ENCODE data around the gene PITX1.

Gene PITX1

GRCh38 chr5:135015942-135016341 is 18.1 kb downstream of the PITX1 start:
- H4K20me1 ChIP-seq (ENCODE audit: insufficient read depth, low read length), result no peaks in the 10 kb centered on the region
- no peak overlapping the region for H3K9ac ChIP-seq (ENCODE audit: low read length)
- no peak overlapping the region for H2AFZ ChIP-seq (ENCODE audit: low read depth, low read length)
- no peaks in the 10 kb centered on the region for H3K36me3 ChIP-seq (replicated peaks; ENCODE audit: low read depth, low read length)
- no peaks in the 10 kb centered on the region for H3K9me3 ChIP-seq (ENCODE audit: insufficient read depth, low read length)
- no peak overlapping the region for H3K27ac ChIP-seq (ENCODE audit: low read length)
- no peak overlapping the region for H3K4me3 ChIP-seq (ENCODE audit: low read length)
- H3K4me1 ChIP-seq (ENCODE audit: low read length), result no peaks in the 10 kb centered on the region
- TF ChIP-seq EZH2phosphoT487 (IDR thresholded peaks at IDR 0.05; ENCODE audit: low read depth), result no peak
- no peak for TF ChIP-seq CTCF (IDR thresholded peaks at IDR 0.05; ENCODE audit: low read depth, low read length)
- no peaks in the 10 kb centered on the region for H3K27me3 ChIP-seq (ENCODE audit: low read depth, low read length)
- H3K79me2 ChIP-seq (ENCODE audit: low read length), result no peaks in the 10 kb centered on the region
- no peak overlapping the region for H3K4me2 ChIP-seq (ENCODE audit: low read length)

- H3K27ac ChIP-seq (ENCODE audit: low read length), result no peak overlapping the region
- no peak overlapping the region for H3K9ac ChIP-seq (ENCODE audit: low read length)
- no peaks in the 10 kb centered on the region for H3K36me3 ChIP-seq (replicated peaks; ENCODE audit: low read depth, low read length)
- no peaks in the 10 kb centered on the region for H3K27me3 ChIP-seq (ENCODE audit: low read depth, low read length)
- no peak overlapping the region for H3K4me2 ChIP-seq (ENCODE audit: low read length)
- TF ChIP-seq EZH2phosphoT487 (IDR thresholded peaks at IDR 0.05; ENCODE audit: low read depth) (no peak), CTCF (IDR thresholded peaks at IDR 0.05; ENCODE audit: low read depth, low read length) (no peak)
- H3K4me3 ChIP-seq (ENCODE audit: low read length), result no peak overlapping the region
- no peaks in the 10 kb centered on the region for H3K9me3 ChIP-seq (ENCODE audit: insufficient read depth, low read length)
- H3K79me2 ChIP-seq (ENCODE audit: low read length), result no peaks in the 10 kb centered on the region
- H2AFZ ChIP-seq (ENCODE audit: low read depth, low read length), result no peak overlapping the region
- H4K20me1 ChIP-seq (ENCODE audit: insufficient read depth, low read length), result no peaks in the 10 kb centered on the region
- no peaks in the 10 kb centered on the region for H3K4me1 ChIP-seq (ENCODE audit: low read length)
Measured at GRCh38 chr5:135013947-135014570, 20.0 kb downstream of the PITX1 start.

- no peak overlapping the region for H3K4me3 ChIP-seq (ENCODE audit: low read length)
- no peaks in the 10 kb centered on the region for H3K4me1 ChIP-seq (ENCODE audit: low read length)
- no peaks in the 10 kb centered on the region for H3K9me3 ChIP-seq (ENCODE audit: insufficient read depth, low read length)
- no peak overlapping the region for H3K27ac ChIP-seq (ENCODE audit: low read length)
- no peaks in the 10 kb centered on the region for H4K20me1 ChIP-seq (ENCODE audit: insufficient read depth, low read length)
- no peak overlapping the region for H3K4me2 ChIP-seq (ENCODE audit: low read length)
- no peaks in the 10 kb centered on the region for H3K36me3 ChIP-seq (replicated peaks; ENCODE audit: low read depth, low read length)
- H3K9ac ChIP-seq (ENCODE audit: low read length), result no peak overlapping the region
- H3K79me2 ChIP-seq (ENCODE audit: low read length), result no peaks in the 10 kb centered on the region
- TF ChIP-seq EZH2phosphoT487 (IDR thresholded peaks at IDR 0.05; ENCODE audit: low read depth) (no peak), CTCF (IDR thresholded peaks at IDR 0.05; ENCODE audit: low read depth, low read length) (no peak)
- no peaks in the 10 kb centered on the region for H3K27me3 ChIP-seq (ENCODE audit: low read depth, low read length)
- no peak overlapping the region for H2AFZ ChIP-seq (ENCODE audit: low read depth, low read length)
Measured at GRCh38 chr5:135013445-135013844, 20.6 kb downstream of the PITX1 start.

GRCh38 chr5:135012951-135013391 is 21.1 kb downstream of the PITX1 start:
- no peaks in the 10 kb centered on the region for H3K27me3 ChIP-seq (ENCODE audit: low read depth, low read length)
- TF ChIP-seq EZH2phosphoT487 (IDR thresholded peaks at IDR 0.05; ENCODE audit: low read depth), result no peak
- no peak for TF ChIP-seq CTCF (IDR thresholded peaks at IDR 0.05; ENCODE audit: low read depth, low read length)
- H3K79me2 ChIP-seq (ENCODE audit: low read length), result no peaks in the 10 kb centered on the region
- no peak overlapping the region for H3K9ac ChIP-seq (ENCODE audit: low read length)
- H4K20me1 ChIP-seq (ENCODE audit: insufficient read depth, low read length), result no peaks in the 10 kb centered on the region
- no peaks in the 10 kb centered on the region for H3K36me3 ChIP-seq (replicated peaks; ENCODE audit: low read depth, low read length)
- no peak overlapping the region for H3K4me2 ChIP-seq (ENCODE audit: low read length)
- no peaks in the 10 kb centered on the region for H3K4me1 ChIP-seq (ENCODE audit: low read length)
- H3K9me3 ChIP-seq (ENCODE audit: insufficient read depth, low read length), result no peaks in the 10 kb centered on the region
- no peak overlapping the region for H2AFZ ChIP-seq (ENCODE audit: low read depth, low read length)
- no peak overlapping the region for H3K4me3 ChIP-seq (ENCODE audit: low read length)
- H3K27ac ChIP-seq (ENCODE audit: low read length), result no peak overlapping the region
